BJ (cell line): ENCODE results near the gene WDR82. TPM values are rescaled to one million over a fixed set of nuclear protein-coding genes. Genes with fewer than 3 reads are reported as not detected.
"Not testable (repeated sequence)": the region's sequence is repeated elsewhere in the genome, so short reads cannot be mapped to it uniquely, and the experiment has no call there.

ENCODE experiments used
- CTCF ChIA-PET: fragments of 350-600 bp; formaldehyde crosslinking; extraction: SDS; loops from one replicate; lab custom pipeline; 2021; ENCODE audit warnings: antibody characterized with exemption, inconsistent platforms; lab: Yijun Ruan, JAX
- POLR2A ChIA-PET: fragments of 300-600 bp; sonication (Branson Sonifier 250); formaldehyde crosslinking; extraction: SDS; loops from one replicate; lab custom pipeline; 2021; ENCODE audit warnings: antibody characterized with exemption; lab: Charles Lee
- DNase-seq: peaks from one replicate; pipeline ENCODE4 v3.0.0-alpha.2; 2011; ENCODE audit warnings: low read depth
- H3K27me3 ChIP-seq: 2 replicates; pipeline ENCODE4 v1.6.0; 2011; ENCODE audit warnings: low read length; ENCODE audit not compliant: control insufficient read depth, insufficient read depth
- H3K36me3 ChIP-seq: 2 replicates; pipeline ENCODE4 v1.5.1; 2011; ENCODE audit warnings: low read length; ENCODE audit not compliant: control insufficient read depth, insufficient read depth
- H3K4me3 ChIP-seq: 2 replicates; pipeline ENCODE4 v1.5.1; 2011; ENCODE audit warnings: low read depth, mild to moderate bottlenecking, control low read depth, low read length
- polyA plus RNA-seq: library from polyadenylated mRNA; depleted of rRNA; stranded (reverse); fragments of >200 nt; gene quantifications from 2 replicates; pipeline ENCODE4 v1.2.3, GENCODE V29; 2011
- TF ChIP-seq, protein P1 (sequence below): IDR thresholded peaks from 2 replicates; pipeline ENCODE4 v1.5.1; 2011; ENCODE audit warnings: low read depth, mild to moderate bottlenecking, control low read depth, inconsistent platforms, low read length, moderate library complexity; ENCODE audit not compliant: insufficient read depth

Gene WDR82
- polyA plus RNA-seq, 1 experiment, result 42.3 TPM

DNA sequence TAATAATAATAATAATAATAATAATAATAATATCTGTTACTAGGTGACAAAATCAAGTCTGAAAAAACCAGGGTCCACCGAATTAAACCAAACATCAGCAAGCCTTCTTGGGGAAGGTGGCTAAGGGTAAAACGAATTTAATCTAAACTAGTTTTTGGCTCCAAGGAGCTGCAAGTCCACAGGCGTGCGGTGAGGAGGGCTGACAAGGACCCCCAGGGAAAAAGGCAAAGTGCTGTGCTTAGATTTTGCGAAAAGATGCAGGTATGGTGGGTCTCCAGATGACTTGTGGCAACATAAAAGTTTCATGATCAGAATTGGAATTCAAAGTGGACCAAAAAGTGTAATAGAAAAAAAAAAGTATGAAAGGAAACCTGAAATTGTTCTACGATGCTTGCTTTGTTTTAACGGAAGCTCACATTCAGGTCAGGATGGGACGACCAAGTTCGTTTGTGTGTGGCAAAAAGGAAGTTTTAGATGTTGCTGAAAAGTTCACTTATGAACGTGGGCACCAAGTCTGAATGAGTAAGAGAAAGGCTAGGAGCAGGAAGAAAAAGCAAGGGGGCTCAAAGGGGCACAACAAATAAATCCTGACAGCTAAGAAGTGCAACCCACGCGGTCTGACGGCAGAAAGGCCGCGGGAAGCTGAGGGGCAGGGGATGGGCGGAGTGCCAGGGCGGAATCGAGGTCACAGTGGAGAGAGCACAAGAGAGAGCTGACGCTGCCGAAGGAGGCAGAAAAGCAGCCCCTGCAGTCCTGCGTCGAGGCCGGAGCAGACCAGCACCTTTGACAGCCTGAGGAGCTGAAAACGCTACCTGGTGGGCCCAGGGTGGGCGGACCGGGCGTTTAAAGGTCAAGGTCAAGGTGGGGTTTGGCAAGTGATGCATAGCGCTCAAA, 1.1 kb downstream of the WDR82 start:
- no peak for DNase-seq
- TF ChIP-seq, protein P1, sequence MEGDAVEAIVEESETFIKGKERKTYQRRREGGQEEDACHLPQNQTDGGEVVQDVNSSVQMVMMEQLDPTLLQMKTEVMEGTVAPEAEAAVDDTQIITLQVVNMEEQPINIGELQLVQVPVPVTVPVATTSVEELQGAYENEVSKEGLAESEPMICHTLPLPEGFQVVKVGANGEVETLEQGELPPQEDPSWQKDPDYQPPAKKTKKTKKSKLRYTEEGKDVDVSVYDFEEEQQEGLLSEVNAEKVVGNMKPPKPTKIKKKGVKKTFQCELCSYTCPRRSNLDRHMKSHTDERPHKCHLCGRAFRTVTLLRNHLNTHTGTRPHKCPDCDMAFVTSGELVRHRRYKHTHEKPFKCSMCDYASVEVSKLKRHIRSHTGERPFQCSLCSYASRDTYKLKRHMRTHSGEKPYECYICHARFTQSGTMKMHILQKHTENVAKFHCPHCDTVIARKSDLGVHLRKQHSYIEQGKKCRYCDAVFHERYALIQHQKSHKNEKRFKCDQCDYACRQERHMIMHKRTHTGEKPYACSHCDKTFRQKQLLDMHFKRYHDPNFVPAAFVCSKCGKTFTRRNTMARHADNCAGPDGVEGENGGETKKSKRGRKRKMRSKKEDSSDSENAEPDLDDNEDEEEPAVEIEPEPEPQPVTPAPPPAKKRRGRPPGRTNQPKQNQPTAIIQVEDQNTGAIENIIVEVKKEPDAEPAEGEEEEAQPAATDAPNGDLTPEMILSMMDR, result no peak
- Histone ChIP-seq H3K36me3 (peaks cover 3% of the 10 kb centered on the region; the same call in 1 of the 2 replicates), H3K4me3 (peak overlapping the region; percentile 68), H3K27me3 (no peaks in the 10 kb centered on the region)
- CTCF ChIA-PET, result interaction anchor here (1.1 to 2.0 kb wide), 5 partner anchors 18 to 50 kb away, joined by 3 to 5 read pairs (median 4); no protein-coding TSS in a partner anchor
- POLR2A ChIA-PET, result interaction anchor here (0.6 to 2.0 kb wide), 3 partner anchors 11 to 331 kb away, joined by 3 to 19 read pairs (median 4); partner anchors contain the start of gene GLYCTK

DNA sequence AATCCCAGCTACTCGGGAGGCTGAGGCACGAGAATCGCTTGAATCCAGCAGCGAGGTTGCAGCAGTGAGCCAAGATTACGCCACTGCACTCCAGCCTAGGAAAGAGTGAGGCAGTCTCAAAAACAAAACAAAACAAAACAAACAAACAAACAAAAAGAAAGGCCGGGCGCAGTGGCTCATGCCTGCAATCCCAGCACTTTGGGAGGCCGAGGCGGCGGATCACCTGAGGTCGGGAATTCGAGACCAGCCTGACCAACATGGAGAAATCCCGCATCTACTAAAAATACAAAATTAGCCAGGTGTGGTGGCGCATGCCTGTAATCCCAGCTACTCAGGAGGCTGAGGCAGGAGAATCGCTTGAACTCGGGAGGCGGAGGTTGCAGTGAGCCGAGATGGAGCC, 3.7 kb downstream of the WDR82 start:
- H3K27me3 ChIP-seq, DNase-seq, POLR2A ChIA-PET, H3K36me3 ChIP-seq, H3K4me3 ChIP-seq, CTCF ChIA-PET: not testable (repeated sequence)

DNA sequence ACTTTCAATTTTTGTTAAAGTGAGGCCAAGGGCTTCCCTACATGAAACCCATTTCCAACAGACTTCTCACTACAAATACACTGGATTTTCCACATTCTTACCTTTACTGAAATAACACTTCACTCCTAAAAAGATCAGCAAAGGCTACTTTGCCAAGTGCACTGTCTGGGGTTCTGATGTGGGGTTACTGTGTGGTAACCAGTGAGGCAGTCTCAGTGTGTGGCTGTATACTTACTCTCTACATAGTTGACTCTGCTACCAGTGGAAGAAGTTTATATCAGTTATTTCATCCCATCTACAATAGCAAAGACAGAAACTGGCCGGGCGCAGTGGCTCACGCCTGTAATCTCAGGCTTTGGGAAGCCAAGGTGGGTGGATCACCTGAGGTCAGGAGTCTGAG, 5.6 kb downstream of the WDR82 start:
- peaks cover 10% of the 10 kb centered on the region for H3K36me3 ChIP-seq
- TF ChIP-seq, protein P1, result no peak
- no peak overlapping the region for H3K4me3 ChIP-seq
- ChIA-PET POLR2A (no interaction called here), CTCF (no interaction called here)
- DNase-seq, result no peak
- no peaks in the 10 kb centered on the region for H3K27me3 ChIP-seq

DNA sequence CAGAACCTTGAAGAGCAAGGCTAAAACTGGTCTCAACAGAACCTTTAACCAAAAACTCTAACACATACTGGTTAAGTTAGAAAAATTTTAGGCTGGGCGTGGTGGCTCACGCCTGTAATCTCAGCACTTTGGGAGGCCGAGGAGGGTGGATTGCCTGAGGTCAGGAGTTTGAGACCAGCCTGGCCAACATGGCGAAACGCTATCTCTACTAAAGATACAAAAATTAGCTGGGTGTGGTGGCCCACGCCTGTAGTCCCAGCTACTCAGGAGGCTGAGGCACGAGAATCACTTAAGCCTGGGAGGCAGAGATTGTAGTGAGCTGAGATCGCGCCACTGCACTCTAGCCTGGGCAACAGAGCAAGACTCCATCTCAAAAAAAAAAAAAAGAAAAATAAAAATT, 6.3 kb downstream of the WDR82 start:
- POLR2A ChIA-PET, H3K27me3 ChIP-seq, H3K4me3 ChIP-seq, DNase-seq: not testable (repeated sequence)
- peaks cover 11% of the 10 kb centered on the region for H3K36me3 ChIP-seq
- CTCF ChIA-PET, result interaction anchor here (0.6 kb wide), 1 partner anchor 12 kb away, joined by 3 read pairs; no protein-coding TSS in a partner anchor

DNA sequence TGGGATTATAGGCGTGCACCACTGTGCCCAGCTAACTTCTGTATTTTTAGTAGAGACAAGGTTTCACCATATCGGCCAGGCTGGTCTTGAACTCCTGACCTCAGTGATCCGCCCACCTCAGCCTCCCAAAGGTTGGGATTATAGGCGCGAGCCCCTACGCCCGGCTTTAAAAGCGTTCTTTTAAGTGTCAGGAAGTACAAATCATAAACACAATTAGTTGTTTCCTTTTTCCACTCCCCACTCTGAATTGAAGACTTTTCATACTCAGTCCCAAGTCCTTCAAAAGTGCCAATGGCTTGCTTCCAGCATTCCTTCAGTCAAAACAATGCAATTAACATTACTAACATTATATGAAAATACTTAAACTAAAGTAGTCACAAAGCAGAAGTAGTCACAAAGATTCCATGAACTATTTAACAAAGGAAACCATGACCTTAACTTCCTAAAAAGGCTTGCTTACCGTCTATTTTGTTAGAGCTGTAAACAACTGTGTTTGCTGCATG, 8.1 kb downstream of the WDR82 start:
- Histone ChIP-seq H3K27me3 (no peaks in the 10 kb centered on the region), H3K4me3 (no peak overlapping the region), H3K36me3 (peaks cover 16% of the 10 kb centered on the region)
- no peak for DNase-seq
- TF ChIP-seq, protein P1, result no peak
- ChIA-PET CTCF (interaction anchor here (1.2 to 1.9 kb wide), 2 partner anchors 17 to 32 kb away, joined by 4 to 6 read pairs; no protein-coding TSS in a partner anchor), POLR2A (no interaction called here)

DNA sequence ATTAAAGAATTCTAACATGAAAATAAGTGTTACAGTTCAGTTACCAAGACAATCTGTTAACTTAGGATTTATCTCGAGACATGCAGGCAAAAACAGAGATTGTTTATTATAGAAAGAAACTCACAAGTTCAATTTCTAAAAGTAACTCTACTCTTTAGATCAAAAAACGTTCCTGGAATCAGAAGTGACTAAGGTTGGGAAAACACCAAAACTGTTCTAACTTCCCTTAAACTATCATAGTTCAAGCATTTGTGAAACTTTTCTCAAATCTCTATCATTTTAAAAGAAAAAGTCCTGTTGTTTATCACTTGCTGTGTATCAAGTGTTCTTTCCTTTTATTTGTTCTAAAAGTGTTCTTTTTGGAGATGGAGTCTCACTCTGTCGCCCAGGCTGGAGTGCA, 8.7 kb downstream of the WDR82 start:
- TF ChIP-seq, protein P1, result no peak
- no peak overlapping the region for H3K4me3 ChIP-seq
- POLR2A ChIA-PET, result no interaction called here
- peaks cover 16% of the 10 kb centered on the region for H3K36me3 ChIP-seq
- no peak for DNase-seq
- H3K27me3 ChIP-seq, result no peaks in the 10 kb centered on the region
- CTCF ChIA-PET, result interaction anchor here (1.2 kb wide), 1 partner anchor 32 kb away, joined by 4 read pairs; no protein-coding TSS in a partner anchor
